GM12878 (cell line): Measurements from ENCODE around the gene MOGAT2. TPM values are rescaled to one million over a fixed set of nuclear protein-coding genes. Genes with fewer than 3 reads are reported as not detected.

Experiments
- ATAC-seq: fragments of 200-7000 bp; cut with Tn5 transposase; 3 replicates; pipeline ENCODE4 v1.9.1; 2020; ENCODE audit warnings: mild to moderate bottlenecking, moderate library complexity
- BruUV-seq: library from RNA; stranded (reverse); fragments of 400-500 nt; replicated peaks from 2 replicates; lab custom pipeline; 2021; lab: Mats Ljungman, UMichigan
- CTCF ChIA-PET: fragments of 300-600 bp; sonication (Branson Sonifier 250); formaldehyde crosslinking; extraction: SDS; loops from one replicate; lab custom pipeline; 2021; ENCODE audit warnings: inconsistent platforms; lab: Yijun Ruan, JAX
- POLR2A ChIA-PET: fragments of 350-600 bp; formaldehyde crosslinking; extraction: SDS; loops from one replicate; lab custom pipeline; 2021; ENCODE audit warnings: inconsistent platforms; lab: Charles Lee
- RAD21 ChIA-PET: fragments of 300-600 bp; sonication (Branson Sonifier 250); formaldehyde crosslinking; loops from one replicate; lab custom pipeline; 2023; ENCODE audit warnings: antibody characterized with exemption; ENCODE audit not compliant: unreplicated experiment; lab: Charles Lee
- SMC1A ChIA-PET: fragments of 300-600 bp; sonication (Branson Sonifier 250); formaldehyde crosslinking; loops from one replicate; lab custom pipeline; 2023; ENCODE audit not compliant: unreplicated experiment, uncharacterized antibody; lab: Charles Lee
- DNase-seq: peaks from one replicate; pipeline ENCODE4 v3.0.0-alpha.2; 2011; ENCODE audit warnings: low read depth, low spot score
- FAIRE-seq: peaks from 3 replicates; lab custom pipeline; 2011; peaks lifted over from hg19 to GRCh38; lab: Jason Lieb, UNC
- H2AFZ ChIP-seq: 2 replicates; pipeline ENCODE4 v1.6.0; 2011; ENCODE audit warnings: low read depth, low read length, control low read depth; ENCODE audit not compliant: control insufficient read depth
- H3K27ac ChIP-seq: 2 replicates; pipeline ENCODE4 v1.5.1; 2011; ENCODE audit warnings: control low read depth; ENCODE audit not compliant: control insufficient read depth, insufficient read depth
- H3K27me3 ChIP-seq, 2 experiments: replicated peaks in 1 of 2; 2 replicates each; pipeline versions ENCODE4 v1.6.0 to v1.6.1; 2011; ENCODE audit warnings: low read length in 1 of 2; ENCODE audit not compliant: control insufficient read depth in 2 of 2, insufficient read depth in 2 of 2
- H3K36me3 ChIP-seq, 2 experiments: 2 replicates each; pipeline ENCODE4 v1.5.1; 2011; ENCODE audit warnings: low read length in 1 of 2; ENCODE audit not compliant: control insufficient read depth in 2 of 2, insufficient read depth in 2 of 2
- H3K4me1 ChIP-seq: 2 replicates; pipeline ENCODE4 v1.6.1; 2011; ENCODE audit warnings: mild to moderate bottlenecking, low read length, moderate library complexity, mixed read lengths; ENCODE audit not compliant: control insufficient read depth, insufficient read depth
- H3K4me2 ChIP-seq: 2 replicates; pipeline ENCODE4 v1.6.0; 2011; ENCODE audit warnings: control low read depth; ENCODE audit not compliant: control insufficient read depth, insufficient read depth
- H3K4me3 ChIP-seq: fragments of 200-600 bp; sonication (generic); 2 replicates; pipeline ENCODE4 v1.5.1; 2016
- H3K79me2 ChIP-seq: 2 replicates; pipeline ENCODE4 v1.6.0; 2011; ENCODE audit warnings: low read length; ENCODE audit not compliant: control insufficient read depth, insufficient read depth
- H3K9ac ChIP-seq: 2 replicates; pipeline ENCODE4 v1.8.0; 2011; ENCODE audit warnings: low read length, control low read depth, mixed read lengths; ENCODE audit not compliant: control insufficient read depth, insufficient read depth
- H3K9me3 ChIP-seq: replicated peaks from 3 replicates; pipeline ENCODE4 v1.5.1; 2011; ENCODE audit warnings: mild to moderate bottlenecking, low read length; ENCODE audit not compliant: control insufficient read depth, insufficient read depth
- H4K20me1 ChIP-seq: 2 replicates; pipeline ENCODE4 v1.6.0; 2011; ENCODE audit not compliant: control insufficient read depth, insufficient read depth
- BCL11A ChIP-seq: IDR thresholded peaks from 2 replicates; pipeline ENCODE4 v1.6.1; 2011; ENCODE audit warnings: low read depth, low read length
- EED ChIP-seq: sonication (generic); IDR thresholded peaks from 2 replicates; pipeline ENCODE4 v1.6.1; 2016; ENCODE audit warnings: antibody characterized with exemption, low read depth
- FOXK2 ChIP-seq: fragments of 450-650 bp; IDR thresholded peaks from 2 replicates; pipeline ENCODE4 v1.6.1; 2017; ENCODE audit warnings: mild to moderate bottlenecking, moderate library complexity
- FOXM1 ChIP-seq: IDR thresholded peaks from 2 replicates; pipeline ENCODE4 v1.6.1; 2012; ENCODE audit warnings: low read depth, mild to moderate bottlenecking, inconsistent platforms, low read length, moderate library complexity
- IRF4 ChIP-seq: IDR thresholded peaks from 2 replicates; pipeline ENCODE4 v1.6.1; 2011; ENCODE audit warnings: low read depth, low read length
- KLF5 ChIP-seq: fragments of 450-650 bp; IDR thresholded peaks from 2 replicates; pipeline ENCODE4 v1.6.1; 2014; ENCODE audit warnings: mild to moderate bottlenecking; ENCODE audit not compliant: partially characterized antibody
- MTA3 ChIP-seq: IDR thresholded peaks from 2 replicates; pipeline ENCODE4 v1.6.1; 2012; ENCODE audit warnings: low read length, inconsistent platforms, borderline replicate concordance
- RBBP5 ChIP-seq: fragments of 200-600 bp; sonication (generic); conservative IDR thresholded peaks from 2 replicates; pipeline ENCODE4 v1.6.1; 2016
- RUNX3 ChIP-seq: IDR thresholded peaks from 2 replicates; pipeline ENCODE4 v1.6.1; 2012; ENCODE audit warnings: low read length, inconsistent platforms
- SKIL ChIP-seq: fragments of 450-650 bp; IDR thresholded peaks from 2 replicates; pipeline ENCODE4 v1.6.1; 2017; ENCODE audit warnings: mild to moderate bottlenecking, low read depth, inconsistent platforms; ENCODE audit not compliant: poor library complexity, severe bottlenecking
- YY1 ChIP-seq: IDR thresholded peaks from 2 replicates; pipeline ENCODE4 v1.6.1; 2011; ENCODE audit warnings: low read depth, mild to moderate bottlenecking, low read length
- ZBTB4 ChIP-seq: fragments of 450-650 bp; formaldehyde crosslinking; IDR thresholded peaks from 2 replicates; pipeline ENCODE4 v1.4.0; 2022; ENCODE audit warnings: mild to moderate bottlenecking, moderate library complexity
- WGBS: methylation state at CpG from one replicate; pipeline ENCODE4 v1.1.6; 2016; ENCODE audit warnings: low lambda C conversion rate; ENCODE audit not compliant: insufficient replicate concordance, insufficient coverage; ENCODE audit errors: missing lambda C conversion rate; 5-methylcytosine and 5-hydroxymethylcytosine counted together
- in situ Hi-C: fragments of 300-500 bp; cut with MboI; formaldehyde crosslinking; loops from 9 replicates; pipeline ENCODE4 v1.14.3; 2018; ENCODE audit warnings: mixed read lengths
- intact Hi-C: fragments of 100-400 bp; cut with micrococcal nuclease; formaldehyde crosslinking; loops from one replicate; pipeline ENCODE4 v1.14.2; 2022; ENCODE audit not compliant: unreplicated experiment
- polyA plus RNA-seq, 11 experiments: library from polyadenylated mRNA; depleted of rRNA in 4 of 11; unstranded in 6 of 11; stranded (reverse) in 5 of 11; fragments of >200 nt; fragmentation: Nextera tagmentation in 4 of 11; fragmentation: Illumina TruSeq in 1 of 11; extraction: Ambion mirVana in 4 of 11; extraction: Trizol in 1 of 11; gene quantifications; 1 replicate in 1 of 11; 2 replicates in 10 of 11; pipeline versions ENCODE4 v1.2.1 to v1.2.3, GENCODE V29; 2011 to 2016; ENCODE audit warnings: inconsistent platforms in 2 of 11, missing spikeins in 2 of 11, low read depth in 1 of 11
- total RNA-seq, 4 experiments: library from RNA; depleted of rRNA in 3 of 4; stranded (reverse); fragments of >200 nt in 3 of 4; fragmentation: Illumina TruSeq in 1 of 4; extraction: Trizol in 1 of 4; gene quantifications; 2 replicates each; pipeline versions ENCODE4 v1.2.1 to v1.2.3, GENCODE V29; 2013 to 2021
- TF ChIP-seq, protein P1 (sequence below): fragments of 450-650 bp; IDR thresholded peaks from 2 replicates; pipeline ENCODE4 v1.6.1; 2016; ENCODE audit warnings: mild to moderate bottlenecking, moderate library complexity, borderline replicate concordance

Gene MOGAT2
- total and polyA plus RNA-seq, 10 of the 15 experiments (the other 5 are each of a cell fraction or from before 2014, with no cell fraction given), result 0.15 to 0.45 (median 0.22) TPM; not detected in 1

GRCh38 chr11:75773595-75774353, 56.1 kb downstream of the MOGAT2 start:
- WGBS, result 40% methylated on average over 5 of the region's 5 CpGs
- Histone ChIP-seq H4K20me1 (no peaks in the 10 kb centered on the region), H3K9ac (peak overlapping the region; percentile 67), H3K4me3 (peak overlapping the region; percentile 34; the same call in 1 of the 2 replicates), H2AFZ (no peak overlapping the region; the same call in 1 of the 2 replicates), H3K27me3 (no peaks in the 10 kb centered on the region), H3K36me3 (no peaks in the 10 kb centered on the region), H3K9me3 (no peaks in the 10 kb centered on the region), H3K79me2 (peaks cover 6% of the 10 kb centered on the region; the same call in 1 of the 2 replicates), H3K27ac (peak overlapping the region; percentile 94), H3K4me1 (peaks cover 39% of the 10 kb centered on the region), H3K4me2 (peak overlapping the region; percentile 86)
- in situ Hi-C loops (no loop called here), intact Hi-C loops (no loop called here)
- ATAC-seq (peak; percentile 89), DNase-seq (peak; percentile 92), FAIRE-seq (peak; percentile 94)
- POLR2A ChIA-PET, result interaction anchor here (0.6 to 5.9 kb wide), 4 partner anchors 13 to 117 kb away, joined by 4 to 27 read pairs (median 9); no protein-coding TSS in a partner anchor
- no TSS peak for BruUV-seq
- RAD21 ChIA-PET, result interaction anchor here (0.7 to 3.3 kb wide), 7 partner anchors 12 to 378 kb away, joined by 3 to 21 read pairs (median 3); no protein-coding TSS in a partner anchor
- CTCF ChIA-PET, result interaction anchor here (0.8 to 6.0 kb wide), 10 partner anchors 10 to 379 kb away, joined by 3 to 44 read pairs (median 4); no protein-coding TSS in a partner anchor
- SMC1A ChIA-PET, result interaction anchor here (0.6 to 2.9 kb wide), 8 partner anchors 11 to 844 kb away, joined by 3 to 16 read pairs (median 4); no protein-coding TSS in a partner anchor
- TF ChIP-seq KLF5 (peak; percentile 39), YY1 (peak; percentile 65), RUNX3 (peak; percentile 82), FOXK2 (peak; percentile 34; the same call in 1 of the 2 replicates), RBBP5 (no peak), FOXM1 (peak; percentile 72; the same call in 1 of the 2 replicates), EED (peak; percentile 96), SKIL (peak; percentile 36), MTA3 (0 out of 2 replicates have a peak, but pooled peaks have one; percentile 82), BCL11A (peak; percentile 96), ZBTB4 (CRISPR knock-in tag) (no peak), IRF4 (peak; percentile 100)
- TF ChIP-seq, protein P1, sequence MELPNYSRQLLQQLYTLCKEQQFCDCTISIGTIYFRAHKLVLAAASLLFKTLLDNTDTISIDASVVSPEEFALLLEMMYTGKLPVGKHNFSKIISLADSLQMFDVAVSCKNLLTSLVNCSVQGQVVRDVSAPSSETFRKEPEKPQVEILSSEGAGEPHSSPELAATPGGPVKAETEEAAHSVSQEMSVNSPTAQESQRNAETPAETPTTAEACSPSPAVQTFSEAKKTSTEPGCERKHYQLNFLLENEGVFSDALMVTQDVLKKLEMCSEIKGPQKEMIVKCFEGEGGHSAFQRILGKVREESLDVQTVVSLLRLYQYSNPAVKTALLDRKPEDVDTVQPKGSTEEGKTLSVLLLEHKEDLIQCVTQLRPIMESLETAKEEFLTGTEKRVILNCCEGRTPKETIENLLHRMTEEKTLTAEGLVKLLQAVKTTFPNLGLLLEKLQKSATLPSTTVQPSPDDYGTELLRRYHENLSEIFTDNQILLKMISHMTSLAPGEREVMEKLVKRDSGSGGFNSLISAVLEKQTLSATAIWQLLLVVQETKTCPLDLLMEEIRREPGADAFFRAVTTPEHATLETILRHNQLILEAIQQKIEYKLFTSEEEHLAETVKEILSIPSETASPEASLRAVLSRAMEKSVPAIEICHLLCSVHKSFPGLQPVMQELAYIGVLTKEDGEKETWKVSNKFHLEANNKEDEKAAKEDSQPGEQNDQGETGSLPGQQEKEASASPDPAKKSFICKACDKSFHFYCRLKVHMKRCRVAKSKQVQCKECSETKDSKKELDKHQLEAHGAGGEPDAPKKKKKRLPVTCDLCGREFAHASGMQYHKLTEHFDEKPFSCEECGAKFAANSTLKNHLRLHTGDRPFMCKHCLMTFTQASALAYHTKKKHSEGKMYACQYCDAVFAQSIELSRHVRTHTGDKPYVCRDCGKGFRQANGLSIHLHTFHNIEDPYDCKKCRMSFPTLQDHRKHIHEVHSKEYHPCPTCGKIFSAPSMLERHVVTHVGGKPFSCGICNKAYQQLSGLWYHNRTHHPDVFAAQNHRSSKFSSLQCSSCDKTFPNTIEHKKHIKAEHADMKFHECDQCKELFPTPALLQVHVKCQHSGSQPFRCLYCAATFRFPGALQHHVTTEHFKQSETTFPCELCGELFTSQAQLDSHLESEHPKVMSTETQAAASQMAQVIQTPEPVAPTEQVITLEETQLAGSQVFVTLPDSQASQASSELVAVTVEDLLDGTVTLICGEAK, result no peak
